Epithelial cell of esophagus (primary cell): Measurements from ENCODE around the gene ZNF687.

ENCODE experiments used
- DNase-seq: peaks from one replicate; pipeline ENCODE4 v3.0.0; 2010; ENCODE audit warnings: low read depth
- H3K4me3 ChIP-seq: 2 replicates; pipeline ENCODE4 v1.5.1; 2011; ENCODE audit warnings: mild to moderate bottlenecking, low read length, control low read depth
- TF ChIP-seq, protein P1 (sequence below): IDR thresholded peaks from 2 replicates; pipeline ENCODE4 v1.5.1; 2011; ENCODE audit warnings: low read depth, mild to moderate bottlenecking, low read length, control low read depth, inconsistent platforms; ENCODE audit not compliant: insufficient read depth; ENCODE audit errors: missing control alignments

Gene ZNF687

DNA sequence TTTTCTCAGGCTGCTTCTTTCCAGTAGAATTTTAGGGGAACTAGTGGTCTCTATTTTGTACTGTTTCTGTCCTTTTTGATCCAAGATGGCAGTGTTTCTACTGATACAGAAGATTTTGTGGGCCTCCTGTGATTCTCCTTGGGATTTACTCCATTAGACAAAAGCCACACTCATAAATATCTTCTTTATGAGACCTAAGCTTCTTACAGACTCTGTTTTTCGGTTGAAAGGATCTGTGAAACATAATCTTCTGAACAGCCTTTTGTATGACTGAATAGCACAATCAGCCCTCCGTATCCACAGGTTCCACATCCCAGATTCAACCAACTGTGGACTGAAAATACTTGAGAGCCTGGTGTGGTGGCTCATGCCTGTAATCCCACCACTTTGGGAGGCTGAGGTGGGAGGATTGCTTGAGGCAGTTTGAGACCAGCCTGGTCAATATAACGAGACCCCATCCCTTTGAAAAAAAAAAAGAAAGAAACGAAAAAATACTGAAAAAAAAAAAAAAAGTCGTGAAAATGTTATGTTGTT is 38.3 kb upstream of the ZNF687 start:
- no peak overlapping the region for H3K4me3 ChIP-seq
- TF ChIP-seq, protein P1, sequence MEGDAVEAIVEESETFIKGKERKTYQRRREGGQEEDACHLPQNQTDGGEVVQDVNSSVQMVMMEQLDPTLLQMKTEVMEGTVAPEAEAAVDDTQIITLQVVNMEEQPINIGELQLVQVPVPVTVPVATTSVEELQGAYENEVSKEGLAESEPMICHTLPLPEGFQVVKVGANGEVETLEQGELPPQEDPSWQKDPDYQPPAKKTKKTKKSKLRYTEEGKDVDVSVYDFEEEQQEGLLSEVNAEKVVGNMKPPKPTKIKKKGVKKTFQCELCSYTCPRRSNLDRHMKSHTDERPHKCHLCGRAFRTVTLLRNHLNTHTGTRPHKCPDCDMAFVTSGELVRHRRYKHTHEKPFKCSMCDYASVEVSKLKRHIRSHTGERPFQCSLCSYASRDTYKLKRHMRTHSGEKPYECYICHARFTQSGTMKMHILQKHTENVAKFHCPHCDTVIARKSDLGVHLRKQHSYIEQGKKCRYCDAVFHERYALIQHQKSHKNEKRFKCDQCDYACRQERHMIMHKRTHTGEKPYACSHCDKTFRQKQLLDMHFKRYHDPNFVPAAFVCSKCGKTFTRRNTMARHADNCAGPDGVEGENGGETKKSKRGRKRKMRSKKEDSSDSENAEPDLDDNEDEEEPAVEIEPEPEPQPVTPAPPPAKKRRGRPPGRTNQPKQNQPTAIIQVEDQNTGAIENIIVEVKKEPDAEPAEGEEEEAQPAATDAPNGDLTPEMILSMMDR: no peak
- DNase-seq: no peak

DNA sequence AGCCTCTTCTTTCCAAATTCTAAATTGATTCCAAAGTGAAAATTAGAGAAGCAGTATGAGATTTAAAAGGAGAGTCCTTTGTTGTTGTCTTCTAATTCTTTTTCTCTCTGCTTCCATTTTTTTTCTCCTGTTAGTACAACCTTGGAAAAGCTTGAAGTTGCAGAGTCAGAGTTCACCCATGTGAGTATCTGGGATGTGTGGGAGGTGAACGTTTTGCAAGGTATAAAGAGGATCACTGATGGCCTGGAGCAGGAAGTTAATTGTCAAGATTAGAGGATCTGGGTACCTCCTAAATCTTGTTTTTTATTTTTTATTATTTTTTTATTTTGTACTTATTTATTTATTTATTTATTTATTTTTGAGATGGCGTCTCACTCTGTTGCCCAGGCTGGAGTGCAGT is 35.3 kb upstream of the ZNF687 start:
- no peak for DNase-seq
- TF ChIP-seq, protein P1: no peak
- H3K4me3 ChIP-seq: no peak overlapping the region

DNA sequence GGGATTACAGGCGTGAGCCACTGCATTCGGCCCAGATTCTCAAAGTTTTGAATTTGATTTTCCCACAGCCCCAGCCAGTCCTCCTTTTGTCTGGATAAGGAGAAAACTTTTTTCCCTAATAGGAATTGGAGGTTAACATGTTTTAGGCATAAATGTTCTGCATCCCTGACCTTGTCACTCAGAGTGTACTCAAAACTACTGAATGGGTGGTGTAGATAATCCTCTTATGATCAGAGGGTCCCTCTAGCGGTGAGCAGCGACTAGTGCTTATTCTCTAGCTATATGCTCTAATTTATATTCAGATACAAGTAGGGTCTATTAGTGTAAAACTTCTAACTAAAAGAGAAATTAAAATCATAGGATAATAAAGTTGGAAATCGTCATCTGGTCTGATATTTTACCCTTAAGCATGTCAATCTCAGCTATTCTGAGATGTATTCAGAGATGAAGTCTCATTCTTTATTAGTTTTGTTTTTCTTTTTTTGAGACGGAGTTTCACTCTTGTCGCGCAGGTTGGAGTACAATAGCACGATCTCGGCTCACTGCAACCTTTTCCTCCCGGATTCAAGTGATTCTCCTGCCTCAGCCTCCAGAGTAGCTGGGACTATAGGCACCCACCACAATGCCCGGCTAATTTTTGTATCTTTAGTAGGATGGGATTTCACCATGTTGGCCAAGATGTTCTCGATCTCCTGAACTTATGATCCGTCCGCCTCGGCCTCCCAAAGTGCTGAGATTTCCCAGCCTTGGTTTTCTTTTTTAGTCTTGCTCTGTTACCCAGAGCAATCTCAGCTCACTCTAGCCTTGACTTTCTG is 30.2 kb upstream of the ZNF687 start:
- H3K4me3 ChIP-seq: no peak overlapping the region
- TF ChIP-seq, protein P1: peak; percentile 86
- DNase-seq: peak; percentile 84

DNA sequence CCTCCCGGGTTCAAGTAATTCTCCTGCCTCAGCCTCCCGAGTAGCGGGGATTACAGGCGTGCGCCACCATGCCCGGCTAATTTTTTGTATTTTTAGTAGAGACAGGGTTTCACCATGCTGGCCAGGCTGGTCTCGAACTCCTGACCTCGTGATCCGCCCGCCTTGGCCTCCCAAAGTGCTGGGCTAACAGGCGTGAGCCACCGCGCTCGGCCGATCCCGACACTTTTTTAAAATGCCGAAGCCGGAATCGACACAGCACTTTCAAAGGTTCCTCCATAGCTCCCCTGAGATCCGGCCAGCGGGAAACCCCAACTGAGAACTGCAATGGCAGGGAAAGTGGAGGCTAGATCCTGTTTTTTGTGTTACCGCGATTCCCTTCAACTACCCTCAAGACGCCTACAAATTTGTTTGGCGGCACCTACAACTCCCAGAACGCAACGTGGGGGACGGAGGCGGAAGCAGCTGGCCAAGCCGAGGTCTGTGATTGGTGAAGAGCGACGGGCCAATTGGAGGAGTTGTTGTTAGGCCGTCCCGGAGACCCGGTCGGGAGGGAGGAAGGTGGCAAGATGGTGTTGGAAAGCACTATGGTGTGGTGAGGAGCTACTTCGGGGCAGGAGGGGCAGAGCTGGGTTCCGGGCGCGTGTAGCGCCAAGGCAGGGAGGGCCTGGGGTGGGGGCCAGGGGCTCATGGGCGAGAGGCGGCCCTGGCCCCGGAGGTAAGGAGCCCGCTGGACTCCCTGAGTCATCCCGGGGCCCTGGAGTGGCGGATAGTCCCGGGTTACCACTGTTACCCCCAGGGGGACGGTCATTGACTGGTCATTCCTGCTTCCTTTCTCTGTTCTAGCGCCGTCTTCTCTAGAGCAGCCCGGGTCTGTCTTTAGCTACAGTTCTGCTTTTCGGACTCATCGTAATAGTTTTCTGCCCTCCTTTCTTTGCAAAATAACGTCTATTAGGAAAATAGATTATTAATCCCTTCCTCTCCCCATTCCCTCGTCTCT is 27.6 kb upstream of the ZNF687 start, which contains the start of gene PSMD4:
TSS of gene PSMD4 (plus strand) at position 518 of the 997 bp plus-strand sequence. CDS start at position 567, 49 bp downstream.
- H3K4me3 ChIP-seq: peak within 1 kb of the TSS; percentile 74
- peak; percentile 98 for DNase-seq
- TF ChIP-seq, protein P1: no peak

DNA sequence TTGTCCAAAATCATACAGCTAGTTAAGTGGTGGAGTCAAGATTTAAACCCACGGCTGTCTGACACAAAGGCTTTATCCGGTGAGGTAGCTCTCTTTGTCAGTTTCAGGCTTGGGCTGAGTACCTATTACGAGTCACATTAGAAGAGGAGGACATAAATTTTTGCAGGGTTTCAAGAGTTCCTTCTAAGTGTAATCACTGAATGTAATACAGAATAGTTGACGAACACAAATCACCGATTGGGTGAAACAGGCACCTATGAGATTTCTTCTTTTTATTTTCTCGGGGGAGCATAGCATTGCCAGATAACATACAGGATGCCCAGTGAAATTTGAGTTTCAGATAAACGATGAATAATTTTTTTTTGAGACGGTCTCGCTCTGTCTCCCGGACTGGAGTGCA is 26.7 kb upstream of the ZNF687 start:
- peak; percentile 17 for DNase-seq
- H3K4me3 ChIP-seq: peak overlapping the region; percentile 74
- TF ChIP-seq, protein P1: no peak

DNA sequence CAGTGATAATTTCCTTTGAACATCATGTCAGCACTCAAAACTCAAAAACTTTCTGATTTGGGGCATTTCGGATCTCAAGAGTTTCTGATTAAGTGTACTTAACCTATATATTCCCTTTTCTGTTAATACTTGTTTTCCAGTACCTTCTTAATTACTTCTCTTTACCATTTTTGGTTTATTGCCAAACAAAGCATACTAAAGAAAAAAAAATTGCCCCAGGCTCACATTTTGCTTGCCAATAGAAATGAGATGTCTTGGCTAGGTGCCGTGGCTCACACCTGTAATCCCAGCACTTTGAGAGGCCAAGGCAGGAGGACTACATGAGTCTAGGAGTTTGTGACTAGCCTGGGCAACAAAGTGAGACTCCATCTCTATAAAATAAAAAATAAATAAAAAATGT is 22.7 kb upstream of the ZNF687 start:
- H3K4me3 ChIP-seq: no peak overlapping the region
- TF ChIP-seq, protein P1: no peak
- DNase-seq: peak; percentile 83
